NCI-H524 (cell line): ENCODE data around the gene MX2.
"Not testable (repeated sequence)": the region's sequence is repeated elsewhere in the genome, so short reads cannot be mapped to it uniquely, and the experiment has no call there.

ENCODE experiments used
- DNase-seq, 2 experiments: peaks; one replicate each; lab custom pipeline; 2025; lab: John Stamatoyannopoulos, UW

Gene MX2, protein sequence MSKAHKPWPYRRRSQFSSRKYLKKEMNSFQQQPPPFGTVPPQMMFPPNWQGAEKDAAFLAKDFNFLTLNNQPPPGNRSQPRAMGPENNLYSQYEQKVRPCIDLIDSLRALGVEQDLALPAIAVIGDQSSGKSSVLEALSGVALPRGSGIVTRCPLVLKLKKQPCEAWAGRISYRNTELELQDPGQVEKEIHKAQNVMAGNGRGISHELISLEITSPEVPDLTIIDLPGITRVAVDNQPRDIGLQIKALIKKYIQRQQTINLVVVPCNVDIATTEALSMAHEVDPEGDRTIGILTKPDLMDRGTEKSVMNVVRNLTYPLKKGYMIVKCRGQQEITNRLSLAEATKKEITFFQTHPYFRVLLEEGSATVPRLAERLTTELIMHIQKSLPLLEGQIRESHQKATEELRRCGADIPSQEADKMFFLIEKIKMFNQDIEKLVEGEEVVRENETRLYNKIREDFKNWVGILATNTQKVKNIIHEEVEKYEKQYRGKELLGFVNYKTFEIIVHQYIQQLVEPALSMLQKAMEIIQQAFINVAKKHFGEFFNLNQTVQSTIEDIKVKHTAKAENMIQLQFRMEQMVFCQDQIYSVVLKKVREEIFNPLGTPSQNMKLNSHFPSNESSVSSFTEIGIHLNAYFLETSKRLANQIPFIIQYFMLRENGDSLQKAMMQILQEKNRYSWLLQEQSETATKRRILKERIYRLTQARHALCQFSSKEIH

DNA sequence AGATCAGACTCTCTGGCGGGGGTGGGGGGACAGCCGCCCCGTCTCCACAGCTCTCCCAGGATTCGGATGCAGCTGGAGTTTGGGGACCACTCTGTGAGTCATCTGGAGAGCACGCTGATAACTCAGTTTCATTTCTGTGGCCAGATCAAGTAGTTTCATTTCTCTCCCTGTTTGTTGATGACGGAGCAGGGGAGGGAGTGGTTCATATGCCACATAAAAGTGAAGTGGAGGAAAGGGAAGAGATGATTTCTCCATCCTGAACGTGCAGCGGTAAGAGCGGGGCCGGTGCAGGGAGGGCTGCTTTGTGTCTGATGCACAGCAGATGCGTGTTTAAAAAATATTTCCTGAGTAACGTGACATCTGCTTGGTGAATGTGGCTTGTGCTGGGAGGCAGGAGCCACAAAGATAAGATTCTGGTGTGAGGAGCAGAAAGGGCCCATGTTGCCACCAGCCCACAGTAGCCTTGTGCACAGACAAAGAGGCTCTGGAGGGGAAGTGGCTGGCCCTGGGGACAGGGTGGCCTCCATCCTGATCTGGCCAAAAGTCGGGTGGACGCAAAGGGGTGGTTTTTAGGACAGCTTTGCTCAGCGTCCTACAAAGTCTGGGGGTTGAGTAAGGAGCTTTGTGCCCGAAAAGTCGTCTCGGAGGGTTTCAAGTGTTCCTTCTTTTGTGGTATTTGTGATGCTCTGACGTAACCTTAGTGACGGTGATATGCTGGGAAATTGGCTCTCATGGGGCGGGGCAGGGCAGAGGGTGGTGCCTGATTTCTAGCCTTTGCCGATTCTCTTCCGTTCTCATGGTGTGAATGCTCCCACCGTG lies at the start of gene MX2:
Gene MX2, plus strand, starts transcription at position 242 of the 819 bp plus-strand sequence. CDS start 14,880 bp downstream, outside the sequence.
- no peak for DNase-seq

DNA sequence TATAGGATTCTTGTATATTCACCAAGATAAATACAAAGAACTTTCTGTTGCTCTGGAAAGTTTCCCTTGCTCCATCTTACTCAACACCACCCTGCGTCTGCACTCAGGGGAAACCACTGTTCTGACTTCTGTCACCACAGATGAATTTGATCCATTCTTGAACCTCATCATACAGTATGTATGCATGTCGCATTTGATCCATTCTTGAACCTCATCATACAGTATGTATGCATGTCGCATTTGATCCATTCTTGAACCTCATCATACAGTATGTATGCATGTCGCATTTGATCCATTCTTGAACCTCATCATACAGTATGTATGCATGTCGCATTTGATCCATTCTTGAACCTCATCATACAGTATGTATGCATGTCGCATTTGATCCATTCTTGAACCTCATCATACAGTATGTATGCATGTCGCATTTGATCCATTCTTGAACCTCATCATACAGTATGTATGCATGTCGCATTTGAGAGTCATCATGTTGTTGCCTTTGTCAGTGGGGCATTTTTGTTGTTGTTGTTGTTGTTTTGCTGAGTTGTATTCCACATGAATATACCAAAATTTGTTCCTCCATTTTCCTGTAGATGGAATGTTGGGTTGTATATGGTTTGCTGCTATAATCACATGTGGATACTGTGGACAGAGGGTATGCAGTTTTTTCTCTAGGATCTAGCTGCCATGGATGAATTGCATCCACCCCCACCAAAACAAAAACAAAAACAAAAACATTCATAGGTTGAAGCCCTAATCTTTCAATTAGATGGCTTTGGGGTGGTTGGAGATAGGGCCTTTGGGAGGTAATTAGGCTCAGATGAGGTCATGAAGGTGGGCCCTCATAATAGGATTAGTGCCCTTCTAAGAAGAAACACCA lies 48.3 kb upstream of the MX2 start:
- not testable (repeated sequence) for DNase-seq

DNA sequence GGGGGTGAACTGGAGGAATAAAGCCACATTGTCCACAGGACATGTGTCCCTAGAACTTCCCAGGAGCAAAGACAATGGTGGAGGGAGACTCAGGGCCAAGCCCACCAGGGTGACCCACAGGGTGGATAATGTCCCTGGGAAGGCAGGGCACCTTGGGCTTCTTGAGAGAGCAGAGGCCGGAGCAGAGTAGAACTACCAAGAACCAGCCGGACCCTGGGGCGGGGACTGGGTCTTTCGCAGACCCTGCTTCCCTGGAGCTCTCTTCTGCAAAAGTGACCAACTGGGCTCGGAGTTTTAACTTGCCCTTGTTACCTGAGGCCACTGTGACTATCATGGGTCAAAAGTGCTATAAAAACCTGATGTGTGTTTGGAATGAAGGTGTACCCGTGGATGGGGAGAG lies 46.1 kb upstream of the MX2 start:
- DNase-seq = no peak

DNA sequence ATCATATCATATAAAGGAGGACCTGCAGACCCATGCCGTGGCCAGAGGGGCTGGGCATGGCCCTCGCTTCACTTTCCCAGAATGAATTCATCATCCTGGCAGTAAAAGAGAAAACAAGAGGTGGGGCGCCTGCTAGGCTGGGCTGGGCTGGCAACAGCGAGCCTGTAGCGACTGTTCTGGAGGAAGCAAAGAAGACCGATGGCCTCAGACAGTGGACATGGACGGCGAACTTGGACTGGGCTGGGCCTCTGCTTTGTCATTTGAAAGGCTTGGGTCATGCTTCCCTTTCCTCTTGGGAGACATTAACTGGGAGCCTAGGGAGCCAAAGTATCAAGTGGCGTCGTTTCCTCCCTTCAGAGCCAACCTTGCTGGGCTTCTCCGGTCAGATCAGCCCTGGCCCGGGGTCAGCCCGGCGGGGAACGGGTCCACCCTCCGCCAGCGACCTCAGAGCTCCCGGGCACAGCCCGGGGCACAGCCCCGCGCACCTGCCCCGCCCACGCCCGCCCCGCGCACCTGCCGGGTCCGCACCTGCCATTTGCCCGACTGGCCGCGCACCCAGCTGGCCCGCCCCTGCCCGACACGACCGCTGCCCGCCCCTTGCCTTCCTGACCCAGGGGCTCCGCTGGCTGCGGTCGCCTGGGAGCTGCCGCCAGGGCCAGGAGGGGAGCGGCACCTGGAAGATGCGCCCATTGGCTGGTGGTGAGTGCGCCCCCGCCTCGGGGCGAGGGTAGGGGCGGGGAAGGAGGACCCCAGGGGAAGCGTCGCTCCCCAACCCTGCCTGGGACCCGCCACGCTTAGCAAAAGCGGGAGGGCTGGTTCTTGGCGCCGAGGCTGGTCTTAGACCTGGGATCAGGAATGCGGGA lies 45.4 kb upstream of the MX2 start, which contains the start of gene FAM3B:
Gene FAM3B, plus strand, starts transcription at position 602 of the 863 bp plus-strand sequence. Its CDS starts 79 bp downstream, at position 681.
- no peak for DNase-seq

DNA sequence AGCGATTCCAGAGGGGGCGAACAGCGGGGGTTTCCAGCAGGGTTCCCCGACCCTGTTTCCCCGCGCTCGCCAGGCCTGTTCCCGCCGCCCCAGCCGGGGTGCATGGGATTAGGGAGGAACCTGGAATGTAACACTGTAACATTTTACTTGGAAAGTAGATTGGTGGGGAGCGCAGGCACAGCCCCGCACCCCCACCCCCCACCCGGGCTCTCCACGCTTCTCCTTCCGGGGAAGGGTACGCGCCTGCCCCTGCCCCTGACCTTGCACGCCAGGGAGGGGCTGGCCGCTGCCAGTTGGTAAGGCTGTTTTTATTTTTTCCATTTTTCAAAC lies 44.8 kb upstream of the MX2 start:
- DNase-seq = no peak

DNA sequence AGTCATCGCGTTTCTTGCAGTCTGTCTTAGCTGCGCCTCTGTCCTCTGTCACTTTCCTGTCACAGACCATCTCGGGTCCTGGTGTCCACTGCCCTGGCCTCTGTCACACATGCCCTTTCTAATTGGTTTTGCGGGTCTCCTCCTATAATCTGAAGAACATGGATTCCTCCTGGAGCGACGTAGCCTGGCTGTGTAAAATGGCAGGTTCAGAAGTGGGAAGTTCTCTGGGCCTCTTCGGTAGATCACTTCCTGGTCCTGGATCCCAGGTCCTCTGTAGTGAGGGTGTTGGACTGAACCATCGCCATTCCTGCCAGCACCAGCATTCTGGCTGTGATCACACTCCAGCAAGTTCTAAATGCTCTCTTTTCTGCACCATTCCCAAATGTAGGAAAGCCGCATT lies 44.4 kb upstream of the MX2 start:
- no peak for DNase-seq

DNA sequence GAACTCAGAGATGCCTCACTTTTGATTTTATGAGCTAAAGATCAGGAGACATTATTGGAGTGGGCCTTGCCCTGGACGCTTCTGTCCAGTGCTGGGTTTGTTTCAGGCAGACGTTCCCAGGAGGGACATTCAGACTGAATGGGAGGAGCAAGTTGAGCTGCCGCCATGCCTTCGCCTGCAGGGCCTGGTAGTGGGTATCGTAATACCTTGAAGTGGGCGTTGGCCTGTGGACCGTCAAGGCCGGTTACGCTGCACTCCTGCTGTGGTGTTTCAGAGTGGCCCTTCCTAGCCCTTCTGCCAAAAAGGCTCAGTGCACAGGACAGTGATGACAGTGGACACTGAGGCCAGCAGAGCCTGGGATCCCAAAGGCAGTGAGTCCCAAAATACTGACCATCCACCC lies 43.6 kb upstream of the MX2 start:
- no peak for DNase-seq

DNA sequence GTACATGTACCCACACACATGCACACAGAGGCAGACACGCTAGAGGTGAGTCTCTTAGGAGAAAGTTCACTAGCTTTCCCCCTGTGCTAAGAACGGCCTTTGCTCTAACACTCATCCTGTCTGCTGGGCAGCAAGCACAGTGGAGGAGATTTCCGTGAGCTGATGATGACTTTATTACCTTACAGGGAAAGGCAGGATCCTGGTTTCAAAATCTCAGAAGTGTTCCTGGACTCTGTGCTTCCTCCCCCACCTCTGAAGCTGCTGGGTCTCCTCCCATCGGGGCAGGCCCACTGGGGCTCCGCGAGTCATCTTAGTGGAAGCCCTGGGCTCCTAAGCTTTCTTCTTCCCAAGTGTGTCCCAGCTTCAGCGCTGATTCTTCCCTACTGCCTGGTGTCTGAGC lies 42.6 kb upstream of the MX2 start:
- no peak for DNase-seq

DNA sequence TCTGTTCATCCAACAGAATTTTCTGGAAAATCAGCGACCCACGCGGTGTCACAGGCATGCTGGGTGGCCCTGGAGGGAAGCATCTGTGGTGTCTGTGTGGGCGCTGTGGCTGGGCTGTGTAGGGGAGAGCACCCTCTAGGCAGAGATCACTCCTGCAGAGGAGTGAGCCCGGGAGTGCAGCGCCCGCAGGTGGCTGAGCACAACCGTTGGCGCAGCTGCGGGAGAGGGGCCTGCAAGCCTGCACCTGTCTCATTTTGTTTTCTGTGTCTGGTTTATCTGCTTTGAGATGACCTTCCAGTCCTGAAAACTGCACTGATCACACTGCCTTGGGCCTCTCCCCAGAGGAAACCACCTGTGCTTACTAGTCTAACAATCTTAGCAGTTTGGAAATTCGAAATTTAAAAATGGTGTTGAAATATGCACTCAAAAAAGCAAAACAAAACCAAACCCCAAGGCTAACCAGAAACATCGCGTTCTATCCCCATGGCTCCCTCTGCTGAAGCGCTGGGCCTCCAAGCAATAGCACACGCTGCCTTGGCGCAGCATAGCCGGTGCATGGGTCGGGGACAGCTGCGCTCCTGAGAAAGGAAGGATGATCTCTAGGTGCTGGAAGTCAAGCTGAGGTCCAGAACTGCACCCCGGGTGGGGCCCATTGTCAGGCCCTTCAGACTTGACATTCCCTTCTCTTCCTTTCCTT lies 40.5 kb upstream of the MX2 start:
- no peak for DNase-seq

DNA sequence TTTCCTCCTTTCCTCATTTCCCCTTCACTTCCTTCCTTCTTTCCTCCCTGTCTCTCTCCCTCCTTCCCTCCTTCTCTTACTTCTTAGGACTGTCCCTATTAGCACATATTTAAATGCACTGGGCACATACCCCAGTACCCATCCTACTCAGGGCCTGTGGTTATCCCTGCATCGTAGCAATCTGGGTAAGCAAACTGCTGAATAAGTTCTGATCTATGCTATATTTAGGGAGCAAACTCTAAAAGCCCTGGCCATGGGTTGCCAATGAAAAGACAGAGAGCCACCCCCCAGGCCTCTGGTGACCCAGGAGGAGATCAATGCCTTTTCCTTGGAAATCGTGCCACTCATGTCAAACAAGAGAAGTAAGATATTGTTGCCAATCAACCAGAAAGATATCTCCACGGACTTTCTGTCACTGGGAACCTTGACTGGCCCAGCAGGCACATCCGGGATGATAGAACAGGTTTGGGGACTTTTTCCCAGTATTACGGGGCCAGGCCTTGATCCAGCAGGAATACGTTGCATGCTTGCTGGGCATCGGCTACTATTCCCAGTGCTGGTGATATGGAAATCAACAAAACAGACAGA lies 39.8 kb upstream of the MX2 start:
- DNase-seq = no peak

DNA sequence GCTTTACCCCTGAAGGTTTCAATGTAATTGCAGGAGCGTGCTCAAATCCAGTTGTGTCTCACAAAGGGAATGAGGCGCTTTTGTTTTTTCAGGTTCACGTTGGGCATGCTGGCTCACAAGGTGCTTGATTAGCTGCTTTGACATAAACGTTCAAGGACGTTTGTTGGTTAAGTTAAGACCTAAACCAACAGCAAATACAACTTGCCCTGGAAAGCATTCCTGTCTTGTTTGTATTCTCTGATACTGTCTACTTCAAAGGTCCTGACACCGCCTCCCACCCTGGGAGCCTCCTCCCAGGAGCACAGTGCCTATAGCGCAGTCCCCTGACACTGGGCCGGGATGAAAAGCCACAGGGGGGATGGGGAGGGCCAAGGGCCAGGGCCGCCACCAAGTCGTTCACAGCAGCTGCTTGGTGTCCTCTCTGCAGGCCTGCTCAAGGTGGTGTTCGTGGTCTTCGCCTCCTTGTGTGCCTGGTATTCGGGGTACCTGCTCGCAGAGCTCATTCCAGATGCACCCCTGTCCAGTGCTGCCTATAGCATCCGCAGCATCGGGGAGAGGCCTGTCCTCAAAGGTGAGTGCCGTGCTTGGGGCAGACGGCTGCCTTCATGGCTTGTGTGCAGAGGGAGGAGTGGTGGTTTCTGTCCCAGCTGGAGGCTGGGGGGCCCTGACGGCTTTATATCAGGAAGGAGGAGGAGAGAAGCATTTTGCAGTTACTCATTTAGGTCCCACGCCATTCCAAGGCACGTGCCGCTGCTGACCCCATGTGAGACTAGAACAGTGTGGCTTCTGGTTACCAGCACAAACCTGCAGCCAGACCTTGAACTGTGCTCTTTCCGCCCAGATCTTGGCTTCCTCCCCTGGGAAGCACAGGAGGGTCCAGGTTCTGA lies 39.1 kb upstream of the MX2 start:
- DNase-seq = no peak

DNA sequence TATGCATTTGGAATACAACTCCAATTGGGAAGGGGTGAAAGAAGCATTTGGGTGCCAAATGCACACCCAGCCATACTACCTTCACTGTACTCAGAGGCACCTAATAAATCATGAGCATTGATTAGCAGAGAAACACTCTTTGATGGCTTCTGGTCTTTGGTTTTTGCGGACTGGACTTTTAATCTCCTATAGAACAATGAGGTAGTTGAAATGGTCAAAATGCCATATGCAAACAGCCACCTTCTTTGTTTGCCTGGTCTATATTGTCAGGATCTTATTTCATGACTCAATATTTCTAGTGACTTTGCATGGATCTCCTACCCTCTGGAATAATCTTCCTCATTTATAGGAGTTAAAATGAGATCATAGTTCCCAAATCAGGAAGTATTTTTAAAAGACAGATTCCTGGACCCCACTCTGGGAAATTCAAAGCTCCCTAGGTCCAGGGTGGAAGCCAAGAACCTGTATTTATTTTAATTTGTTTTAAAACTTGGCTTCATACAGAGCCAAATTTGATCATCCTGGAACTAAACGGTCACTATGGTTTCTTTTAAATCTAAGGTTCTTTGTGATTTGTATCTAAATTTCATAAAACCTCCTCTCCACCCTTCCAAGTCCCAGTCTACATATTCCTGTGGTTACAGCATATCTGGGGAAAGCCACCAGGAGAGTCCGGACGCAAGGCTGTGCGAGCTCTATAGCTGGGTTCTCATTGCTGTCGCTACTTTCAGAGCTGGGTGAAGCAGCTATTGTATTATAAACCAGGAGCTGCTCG lies 36.5 kb upstream of the MX2 start:
- no peak for DNase-seq

DNA sequence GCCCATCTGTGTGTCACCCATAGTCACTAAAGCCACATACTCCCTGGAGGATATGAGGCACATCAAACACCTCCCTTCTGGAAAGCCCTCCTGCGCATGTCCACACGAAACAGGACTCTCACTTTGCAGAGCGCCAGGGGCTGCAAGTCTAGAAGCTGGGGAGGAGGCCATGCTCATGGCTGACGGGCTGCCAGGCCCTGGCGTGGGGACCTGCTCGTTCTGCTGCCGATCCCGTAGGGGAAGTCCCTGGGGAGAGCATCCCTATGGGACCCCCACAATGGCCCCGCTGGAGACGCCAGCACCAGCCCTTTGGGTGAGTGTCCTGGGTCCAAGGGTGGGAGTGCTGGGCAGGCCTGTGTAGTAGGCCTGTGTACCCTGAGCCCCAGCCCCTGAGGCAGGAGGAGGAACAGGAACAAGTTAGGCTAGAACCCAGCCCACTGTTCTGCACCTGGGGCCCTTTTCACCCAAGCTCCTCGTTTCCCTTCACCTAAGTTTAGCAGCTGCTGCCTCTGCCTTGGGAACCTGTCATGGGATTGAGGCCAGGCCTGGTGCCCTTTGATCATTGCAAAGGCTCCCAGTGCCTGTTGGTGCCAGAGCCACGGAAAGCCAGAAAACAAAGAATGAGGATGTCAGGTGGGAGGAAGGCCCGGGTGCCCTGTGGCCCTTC lies 35.3 kb upstream of the MX2 start:
- no peak for DNase-seq

DNA sequence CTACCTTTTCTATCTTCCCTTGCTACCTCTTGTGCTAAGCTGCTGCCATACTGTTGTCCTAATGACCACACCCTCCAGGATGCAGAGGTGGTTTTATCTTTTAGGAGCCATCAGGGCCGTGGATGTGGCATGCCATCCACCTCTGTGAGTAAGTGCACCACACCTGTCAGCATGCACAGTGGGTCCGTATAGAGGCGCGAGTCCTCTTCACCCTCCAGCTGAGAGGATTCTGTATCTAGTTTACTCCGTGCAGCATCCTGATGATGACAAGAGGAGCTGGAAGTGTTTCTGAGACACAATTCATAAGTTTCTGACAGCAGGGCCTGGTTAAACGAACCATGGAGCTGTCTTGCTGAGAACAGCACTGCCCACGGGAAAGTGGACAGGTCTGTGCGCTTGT lies 34.1 kb upstream of the MX2 start:
- DNase-seq = no peak

DNA sequence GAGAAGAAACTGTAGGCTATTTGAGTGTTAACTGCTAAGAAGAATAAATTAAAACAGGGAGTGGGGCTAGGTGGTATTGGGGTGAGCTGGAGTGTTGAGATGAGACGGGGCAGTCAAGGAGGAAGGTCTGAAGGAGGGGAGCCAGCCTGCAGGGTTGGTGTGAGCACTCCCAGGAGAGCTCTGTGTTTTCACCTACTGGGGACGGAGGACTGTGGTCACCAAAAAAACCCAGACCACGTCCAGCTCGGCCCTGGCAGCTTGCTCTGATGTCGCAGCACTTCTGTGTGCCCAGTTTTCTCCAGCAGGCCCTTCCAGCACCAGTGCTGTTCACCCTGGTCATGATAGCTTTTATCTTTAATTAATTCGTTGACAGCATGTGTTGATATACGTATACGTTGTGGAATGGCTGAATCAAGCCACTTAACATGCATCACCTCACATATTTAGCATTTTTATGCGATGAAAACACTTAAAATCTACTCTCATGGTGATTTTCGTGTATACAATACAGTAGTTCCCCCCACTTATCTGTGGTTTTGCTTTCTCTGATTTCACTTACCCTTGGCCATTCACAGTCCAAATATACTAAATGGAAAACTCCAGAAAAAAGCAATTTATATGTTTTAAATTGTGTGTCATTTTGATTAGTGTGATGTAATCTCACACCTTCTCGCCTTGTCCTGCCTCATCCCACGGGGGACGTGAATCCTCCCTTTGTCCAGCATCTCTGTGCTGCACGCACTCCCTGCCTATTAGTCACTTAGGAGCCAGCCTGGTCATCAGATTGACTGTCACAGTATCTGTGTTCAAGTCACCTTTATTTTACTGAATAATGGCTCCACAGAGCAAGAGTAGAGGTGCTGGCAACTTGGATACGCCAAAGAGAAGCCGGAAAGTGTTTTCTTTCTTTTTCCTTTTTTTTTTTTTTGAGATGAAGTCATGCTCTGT lies 32.9 kb upstream of the MX2 start:
- no peak for DNase-seq

DNA sequence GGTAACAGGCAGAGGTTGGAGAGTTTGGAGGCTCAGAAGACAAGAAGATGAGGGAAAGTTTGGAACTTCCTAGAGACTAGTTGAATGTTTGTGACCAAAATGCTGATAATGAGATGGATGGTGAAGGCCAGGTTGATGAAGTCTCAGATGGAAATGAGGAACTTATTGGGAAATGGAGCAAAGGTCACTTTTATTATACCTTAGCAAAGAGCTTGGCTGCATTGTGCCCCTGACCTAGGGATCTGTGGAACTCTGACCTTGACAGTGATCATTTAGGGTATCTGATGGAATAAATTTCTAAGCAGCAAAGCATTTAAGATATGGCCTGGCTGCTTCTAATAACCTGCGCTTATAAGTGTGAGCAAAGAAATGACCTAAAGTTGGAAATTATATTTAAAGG lies 28.1 kb upstream of the MX2 start:
- no peak for DNase-seq
